Stimulated activated CD8-positive, alpha-beta memory T cell treated with anti-CD3 and anti-CD28 coated beads, Interleukin-4, amount 100 ng/mL, for 48 hours (primary cell): ENCODE measurements around the gene HSPA1B.
"Not testable (repeated sequence)": the region's sequence is repeated elsewhere in the genome, so short reads cannot be mapped to it uniquely, and the experiment has no call there.

Experiments
- DNase-seq: peaks from one replicate; pipeline ENCODE4 v3.0.0-alpha.2; 2020

Gene HSPA1B

DNA sequence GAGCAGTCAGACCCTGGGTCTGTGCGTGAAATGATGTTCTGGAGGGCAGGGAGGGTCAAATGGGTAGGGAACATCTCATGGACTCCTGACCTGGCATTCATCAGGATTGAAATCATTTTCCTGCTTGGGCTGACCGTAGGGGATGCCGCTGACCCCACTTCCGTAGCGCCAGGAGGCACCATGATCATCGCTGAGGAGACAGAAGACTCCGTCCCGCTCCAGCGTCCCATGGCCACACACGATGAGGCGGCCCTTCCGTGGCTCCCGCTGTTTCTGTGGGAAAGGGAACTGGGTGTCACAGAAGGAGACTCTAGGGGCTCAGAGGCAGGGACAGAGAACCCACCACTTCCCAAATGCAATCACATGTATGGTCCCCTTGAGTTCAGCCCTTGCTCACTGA lies 32.8 kb downstream of the HSPA1B start:
- no peak for DNase-seq

DNA sequence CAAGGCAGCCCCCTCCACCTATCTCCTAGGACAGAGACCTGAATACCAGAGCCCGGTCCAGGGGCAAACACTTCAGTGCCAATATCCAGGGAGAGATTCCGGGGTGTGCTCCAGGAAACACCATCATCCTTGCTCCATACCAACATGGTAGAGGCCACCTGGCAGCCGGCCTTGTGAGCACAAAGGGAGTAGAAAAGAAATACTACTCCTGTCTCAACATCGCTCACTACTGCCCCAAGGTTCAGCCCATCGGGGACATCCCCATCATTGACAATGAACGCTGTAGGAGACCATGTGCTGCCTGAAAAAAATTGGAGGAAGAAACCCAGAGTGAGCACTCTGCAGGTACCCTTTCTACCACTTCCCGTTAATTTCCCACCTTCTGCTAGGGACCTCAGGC lies 33.6 kb downstream of the HSPA1B start:
- no peak for DNase-seq

DNA sequence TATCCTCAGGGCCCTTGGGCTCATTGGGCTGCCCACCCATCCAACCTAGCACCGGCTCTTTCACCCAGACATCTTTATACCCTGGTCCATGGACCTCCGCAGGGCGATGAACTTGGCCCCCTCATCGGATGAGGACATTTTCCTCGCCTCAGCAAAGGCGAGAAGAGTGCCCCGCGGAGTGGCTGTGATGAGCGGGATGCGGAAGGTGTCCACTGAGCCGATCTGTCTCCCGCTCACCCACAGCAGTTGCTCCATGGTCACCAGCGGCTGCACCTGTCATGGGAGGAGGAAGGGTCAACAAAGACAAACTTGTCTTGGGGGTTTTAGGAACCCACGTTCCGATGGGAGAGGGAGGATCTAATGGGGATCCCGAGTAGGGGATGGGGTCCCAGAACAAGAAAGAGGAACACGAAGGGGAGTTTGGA lies 34.4 kb downstream of the HSPA1B start:
- no peak for DNase-seq

DNA sequence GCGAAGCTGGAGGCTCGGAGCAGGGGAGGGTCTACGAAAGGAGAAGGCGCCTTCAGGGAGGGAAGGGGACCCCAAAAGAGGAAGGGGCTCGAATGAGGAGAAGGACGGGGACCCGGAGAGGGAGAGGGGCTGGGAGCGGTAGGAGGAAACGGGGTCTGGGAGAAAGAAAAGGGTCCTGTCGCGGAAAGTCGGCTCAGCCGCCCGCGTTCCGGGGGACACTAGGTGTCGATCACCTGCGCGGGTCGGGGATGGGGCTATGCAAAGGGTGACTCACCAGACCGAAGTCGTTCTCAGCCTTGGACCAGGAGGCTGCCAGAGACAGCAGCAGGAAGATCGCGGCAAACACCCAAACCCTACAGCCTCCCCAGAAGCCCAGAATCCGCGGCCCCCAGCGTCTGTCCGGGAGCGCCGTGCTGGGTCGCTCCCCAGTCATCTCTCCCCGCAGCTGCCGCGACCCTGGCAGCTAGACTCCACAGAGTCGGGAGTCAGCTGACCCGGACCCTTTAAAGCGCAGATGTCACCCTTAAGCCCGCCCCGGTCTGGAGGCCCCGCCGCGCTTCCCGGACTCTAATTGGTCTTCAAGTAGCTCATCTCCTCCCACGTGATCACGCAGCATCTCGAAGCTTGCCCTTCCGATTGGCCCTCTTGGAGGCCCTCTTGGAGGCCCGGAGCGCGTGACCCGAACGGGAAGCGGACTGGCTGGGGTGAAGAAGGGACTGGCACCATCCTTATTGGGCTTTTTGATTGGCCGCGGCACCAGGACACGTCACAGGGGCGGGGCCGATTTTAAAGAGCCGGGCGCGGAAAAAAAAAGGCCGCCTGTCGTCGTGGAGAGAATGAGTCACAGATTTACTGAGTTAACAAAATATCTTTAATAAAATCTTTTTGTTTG lies 35.1 kb downstream of the HSPA1B start, which contains the start of gene NEU1:
TSS of gene NEU1 (minus strand) at position 478 of the 892 bp plus-strand sequence. CDS start at position 433, 45 bp downstream.
- peak; percentile 98 for DNase-seq

DNA sequence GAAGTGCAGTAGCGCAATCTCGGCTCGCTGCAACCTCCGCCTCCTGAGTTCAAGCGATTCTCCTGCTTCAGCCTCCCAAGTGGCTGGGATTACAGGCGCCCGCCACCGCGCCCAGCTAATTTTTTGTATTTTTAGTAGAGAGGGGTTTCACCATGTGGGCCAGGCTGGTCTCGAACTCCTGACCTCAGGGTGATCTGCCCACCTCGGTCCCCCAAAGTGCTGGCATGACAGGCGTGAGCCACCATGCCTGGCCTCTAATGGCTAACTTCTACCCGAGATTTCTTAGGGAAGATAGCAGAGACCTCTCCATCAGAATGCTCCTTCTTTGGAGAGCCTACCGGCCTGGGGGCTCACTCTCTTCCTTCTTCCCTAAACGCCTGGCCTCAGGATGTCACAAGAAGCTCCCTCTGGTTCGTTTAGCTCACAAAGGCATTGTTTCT lies 36.6 kb downstream of the HSPA1B start:
- DNase-seq = peak; percentile 39

DNA sequence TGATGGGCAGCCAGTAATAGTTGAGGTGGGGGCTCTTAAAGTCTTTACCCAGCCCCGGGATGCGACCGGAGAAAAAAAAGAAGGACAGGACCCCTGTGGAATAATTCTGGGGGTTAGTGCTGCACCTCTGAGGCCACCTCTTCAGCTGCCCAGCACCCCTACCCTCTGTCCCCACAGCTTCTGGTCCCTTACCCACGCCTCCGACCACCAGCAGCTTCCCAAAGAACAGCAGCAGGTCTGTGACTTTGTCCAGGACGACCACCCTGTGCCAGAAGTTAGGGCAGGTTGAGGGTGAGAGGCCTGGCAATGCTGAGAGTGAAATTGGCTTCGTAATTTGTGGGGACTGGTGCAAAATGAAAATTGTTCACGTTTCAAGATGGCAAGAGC lies 37.3 kb downstream of the HSPA1B start:
- DNase-seq = no peak

DNA sequence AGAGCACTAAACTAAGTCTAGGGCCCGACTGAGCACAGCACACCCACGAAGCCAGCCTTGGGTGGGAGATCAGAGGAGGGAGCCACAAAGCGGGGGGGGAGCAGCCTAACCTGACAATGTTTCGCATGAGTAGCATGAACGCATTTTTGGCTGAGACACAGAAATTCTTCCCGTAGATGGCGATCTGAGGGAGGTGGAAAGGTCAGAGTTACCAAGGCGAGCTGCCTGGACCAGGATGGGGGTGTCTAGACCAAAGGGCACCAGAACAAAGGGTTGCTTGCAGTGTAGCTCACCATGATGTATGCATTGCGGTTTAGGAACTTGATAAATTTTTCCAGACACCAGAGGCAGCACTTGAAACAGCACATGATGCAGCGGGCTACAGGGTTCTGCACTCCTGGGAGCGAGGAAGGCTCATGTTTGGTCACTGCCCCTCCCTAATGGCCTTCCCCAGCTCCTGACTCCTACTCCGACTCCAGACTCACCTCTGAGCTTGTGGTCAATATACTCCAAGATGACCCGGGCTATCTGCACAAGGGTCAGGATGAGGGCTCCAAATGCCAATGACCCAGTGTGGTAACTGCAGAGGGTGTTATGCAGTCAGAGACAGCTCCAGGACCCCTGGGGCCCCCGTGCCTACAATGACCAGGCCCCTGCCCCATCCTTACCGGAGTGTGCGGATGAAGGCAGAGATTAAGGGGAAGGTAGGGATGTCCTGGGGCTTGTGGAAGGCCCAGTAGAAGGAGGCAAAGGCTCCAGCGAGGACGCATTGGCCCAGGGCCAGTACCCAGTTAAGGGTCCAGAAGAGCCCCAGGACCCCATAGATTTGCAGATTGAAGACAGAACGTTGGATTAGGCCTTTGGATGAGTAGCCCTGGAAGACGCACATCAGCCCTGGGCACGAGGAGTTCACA lies 37.9 kb downstream of the HSPA1B start:
- DNase-seq = no peak

DNA sequence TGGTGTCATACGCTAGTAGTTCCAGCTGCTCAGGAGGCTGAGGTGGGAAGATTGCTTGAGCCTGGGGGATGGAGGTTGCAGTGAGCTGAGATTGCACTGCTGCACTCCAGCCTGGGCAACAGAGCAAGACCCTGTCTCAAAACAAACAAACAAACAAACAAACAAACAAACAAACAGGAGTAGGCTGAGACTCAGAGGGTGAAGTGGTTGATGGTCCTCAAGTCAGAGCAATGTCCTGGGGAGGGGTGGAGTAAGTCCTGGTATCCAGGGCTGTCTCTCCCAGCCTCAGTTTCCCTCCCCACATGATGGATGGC lies 41.1 kb downstream of the HSPA1B start:
- not testable (repeated sequence) for DNase-seq

DNA sequence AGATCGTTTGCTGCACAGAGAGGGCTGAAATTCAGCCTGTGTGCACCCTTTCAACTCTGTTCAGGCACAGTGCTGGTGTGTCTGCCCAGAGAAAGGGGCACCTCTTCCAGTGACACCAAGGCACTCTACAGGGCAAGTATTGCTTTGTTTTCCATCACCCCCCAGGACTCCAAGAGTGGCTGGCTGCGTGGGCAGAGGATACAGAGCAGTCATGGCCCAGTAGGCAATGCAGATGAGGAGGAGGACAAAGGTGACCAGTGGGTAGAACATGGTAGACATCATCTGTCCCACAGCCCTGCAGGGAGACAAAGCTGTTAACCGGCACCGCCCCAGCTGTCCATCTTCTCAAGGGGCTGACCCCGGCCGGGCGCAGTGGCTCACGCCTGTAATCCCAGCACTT lies 41.8 kb downstream of the HSPA1B start:
- no peak for DNase-seq

DNA sequence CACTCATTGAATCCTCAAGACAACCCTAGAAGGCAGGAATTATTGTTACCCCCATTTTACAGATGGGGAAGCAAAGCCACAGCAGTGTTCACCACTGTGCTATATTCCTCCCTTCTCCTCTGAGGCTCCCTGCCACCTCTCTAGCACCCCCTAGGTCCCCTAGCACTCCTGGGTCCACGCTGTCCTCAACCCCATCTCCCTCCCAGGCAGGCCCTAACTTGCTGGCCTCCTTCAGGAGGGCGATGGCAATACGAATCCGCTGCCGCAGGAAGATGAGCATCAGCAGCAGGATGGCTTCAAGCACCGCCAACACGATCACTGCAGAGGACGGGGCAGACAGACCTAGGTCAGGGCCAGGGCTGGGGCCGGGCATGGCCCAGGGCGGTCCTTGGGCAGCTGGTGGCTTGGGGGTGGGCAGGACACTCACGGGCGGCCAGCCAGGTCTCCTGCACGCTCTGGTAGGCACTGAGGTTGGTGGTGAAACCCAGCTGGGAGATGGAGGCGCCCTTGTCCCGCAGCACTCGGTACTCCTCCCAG lies 42.9 kb downstream of the HSPA1B start:
- no peak for DNase-seq

DNA sequence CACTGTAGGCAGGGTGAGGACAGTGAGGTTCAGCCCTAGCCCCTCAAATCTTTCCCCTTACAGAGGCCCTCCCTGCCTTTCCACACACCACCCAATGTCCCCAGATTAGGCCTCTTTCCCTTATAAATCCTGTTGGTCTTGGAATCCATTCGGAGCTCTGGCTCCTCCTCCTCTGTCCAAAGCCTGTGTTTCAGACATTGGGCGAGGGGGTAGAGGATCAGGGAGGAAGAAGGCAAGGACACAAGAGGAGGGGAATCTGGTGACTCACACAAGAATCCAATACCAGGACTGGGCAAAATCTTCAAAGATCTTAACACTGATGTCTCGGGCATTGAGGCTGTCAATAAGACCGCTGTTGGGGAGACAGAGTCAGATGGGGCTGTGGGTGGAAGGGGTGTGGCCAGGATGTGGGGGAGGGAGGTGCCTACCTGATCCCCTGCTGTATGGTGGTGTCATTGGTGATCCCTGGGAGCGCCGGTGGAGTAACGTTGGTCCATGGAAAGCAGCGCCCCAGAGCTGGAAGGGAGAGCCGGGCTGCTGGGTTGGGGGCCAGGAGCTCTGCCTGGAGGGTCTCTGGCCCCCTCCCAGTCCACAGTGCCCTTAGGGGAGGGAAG lies 43.6 kb downstream of the HSPA1B start:
- DNase-seq = no peak

DNA sequence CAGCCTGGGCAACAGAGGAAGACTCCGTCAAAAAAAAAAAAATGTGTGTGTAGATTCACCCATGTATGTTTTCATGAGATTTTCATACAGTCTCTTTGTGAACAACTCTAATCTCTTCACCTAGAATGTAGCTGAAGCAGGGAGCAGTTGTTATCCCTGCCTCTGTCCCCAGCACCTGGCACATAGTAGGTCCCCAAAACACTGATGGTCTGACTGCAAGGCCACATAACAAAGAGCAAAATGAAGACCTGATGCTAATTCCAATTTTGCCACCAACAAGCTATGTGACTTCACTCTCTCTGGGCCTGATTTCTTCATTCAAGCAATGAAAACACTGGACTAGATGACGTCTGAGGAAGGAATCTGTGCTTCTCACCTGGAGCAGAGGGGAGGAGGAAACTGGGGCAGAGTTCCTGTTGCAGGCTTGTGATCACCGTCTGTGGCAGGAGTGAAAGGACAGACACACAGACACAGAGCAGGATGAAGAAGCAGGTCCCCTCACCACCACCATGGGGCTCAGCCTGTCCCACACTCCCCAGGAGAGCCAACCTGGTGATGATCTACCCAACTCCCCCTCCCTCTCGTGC lies 46.6 kb downstream of the HSPA1B start:
- no peak for DNase-seq

DNA sequence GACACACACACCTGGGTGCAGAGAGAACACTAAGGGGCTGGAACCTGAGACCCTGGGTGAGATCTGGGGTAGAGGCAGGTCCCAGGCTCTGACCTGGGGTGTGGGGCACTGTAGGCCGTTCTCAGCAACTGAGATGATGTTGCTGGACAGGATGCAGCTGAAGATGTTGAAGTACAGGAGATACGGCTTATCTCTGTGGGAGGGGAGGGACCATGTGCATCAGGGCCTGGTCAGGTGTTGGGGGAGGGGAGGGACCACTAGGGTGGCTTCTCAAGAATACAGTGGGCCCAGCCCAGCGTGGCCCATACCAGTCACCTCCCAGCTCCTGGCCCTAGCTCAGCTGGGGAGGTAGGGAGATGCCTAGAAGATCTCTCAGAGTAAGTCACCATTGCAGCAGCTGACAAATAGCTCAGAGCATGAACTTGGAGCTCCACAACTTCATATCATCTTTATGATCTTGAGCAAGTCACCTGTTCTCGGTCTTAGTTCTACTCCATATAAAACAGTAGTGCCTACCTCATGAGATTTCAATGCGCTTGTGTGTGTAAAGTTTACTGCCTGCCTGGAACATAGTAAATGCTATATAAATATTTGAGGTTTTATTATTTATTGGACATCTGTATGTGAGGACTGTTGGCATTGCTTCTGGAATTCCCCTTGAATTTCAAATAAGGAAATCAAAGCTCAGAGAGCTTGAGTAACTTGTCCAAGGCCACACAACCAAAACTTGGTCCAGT lies 47.5 kb downstream of the HSPA1B start:
- DNase-seq = no peak

DNA sequence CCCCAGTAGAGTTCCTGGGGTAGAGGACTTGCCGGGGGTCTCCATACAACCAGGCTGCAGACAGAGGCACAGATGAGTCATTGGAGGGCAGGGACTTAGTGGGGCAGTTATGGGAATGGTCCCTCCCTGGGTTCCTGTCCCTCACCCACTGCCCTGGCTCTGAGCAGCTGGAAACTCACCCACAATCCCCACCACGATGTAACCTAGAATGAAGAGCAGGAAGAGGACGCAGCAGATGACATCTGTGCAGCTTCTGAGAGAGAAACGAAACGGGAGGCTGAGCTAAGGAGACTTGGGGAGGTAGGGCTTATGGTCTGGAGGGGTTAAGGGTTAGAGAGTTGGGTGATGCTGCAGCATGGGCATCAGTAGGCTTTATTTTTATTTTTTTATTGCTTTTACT lies 48.3 kb downstream of the HSPA1B start:
- DNase-seq = no peak

DNA sequence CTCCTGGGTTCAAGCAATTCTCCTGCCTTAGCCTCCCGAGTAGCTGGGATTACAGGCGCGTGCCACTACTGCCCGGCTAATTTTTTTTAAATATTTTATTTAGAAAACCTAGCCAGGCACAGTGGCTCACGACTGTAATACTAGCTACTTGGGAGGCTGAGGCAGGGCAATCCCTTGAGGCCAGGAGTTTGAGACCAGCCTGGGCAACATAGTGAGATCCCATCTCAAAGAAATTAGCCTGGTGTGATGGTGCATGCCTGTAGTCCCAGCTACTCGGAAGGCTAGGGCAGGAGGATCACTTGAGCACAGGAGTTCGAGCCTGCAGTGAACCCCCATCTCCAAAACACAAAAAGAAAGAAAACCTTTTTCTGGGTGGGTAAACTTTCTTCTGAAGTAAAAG lies 48.8 kb downstream of the HSPA1B start:
- no peak for DNase-seq

DNA sequence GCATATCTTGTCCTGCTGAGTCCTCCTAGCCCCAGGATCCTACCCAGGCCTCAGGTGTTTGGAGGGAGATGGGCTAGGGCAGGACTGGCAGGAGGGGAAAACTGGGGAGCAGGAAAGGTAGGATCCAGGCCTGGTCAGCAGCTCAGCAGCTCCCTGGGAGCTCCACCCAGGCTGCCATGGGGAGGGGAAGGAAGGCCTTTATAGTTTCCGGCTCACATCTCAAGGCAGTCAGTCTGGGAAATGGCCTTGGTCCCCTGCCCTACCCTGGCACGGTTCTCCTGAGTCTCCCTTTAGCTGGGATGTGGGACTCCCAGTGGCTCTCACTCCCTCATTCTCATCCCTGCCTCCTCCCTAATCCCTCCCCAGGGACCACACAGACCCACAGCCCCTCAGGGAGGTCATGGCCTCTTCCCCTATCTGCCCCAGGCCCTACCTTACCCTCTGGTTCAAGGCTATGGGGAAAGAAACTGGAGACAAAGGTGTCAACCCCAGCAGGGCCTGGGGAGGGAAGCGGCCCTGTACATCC lies 49.6 kb downstream of the HSPA1B start:
- no peak for DNase-seq

DNA sequence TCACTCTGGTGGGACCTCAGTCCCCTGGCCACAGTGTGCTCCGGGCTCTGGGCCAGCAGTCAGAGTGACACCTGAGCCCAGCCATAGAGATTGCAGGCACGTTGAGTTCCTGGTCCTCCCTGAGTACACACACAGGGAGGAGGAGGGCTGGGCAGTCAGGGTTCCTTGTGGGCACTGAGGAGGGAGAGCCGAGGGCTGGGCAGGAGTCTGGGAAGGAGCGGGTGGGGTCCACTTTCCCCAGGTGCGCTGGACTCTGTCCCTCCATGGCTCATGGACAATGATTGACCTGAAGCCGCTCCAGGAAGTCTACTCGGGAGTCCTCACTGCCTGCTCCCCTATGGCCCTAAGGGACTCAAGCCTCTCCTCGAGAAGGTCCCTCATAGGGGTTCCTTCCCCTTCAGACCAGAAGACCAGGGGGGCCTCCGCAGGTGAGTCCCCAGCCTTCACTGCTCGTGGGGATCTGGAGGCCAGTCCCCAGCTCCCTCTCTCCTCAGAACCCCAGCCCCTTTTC lies 50.2 kb downstream of the HSPA1B start:
- DNase-seq = no peak

DNA sequence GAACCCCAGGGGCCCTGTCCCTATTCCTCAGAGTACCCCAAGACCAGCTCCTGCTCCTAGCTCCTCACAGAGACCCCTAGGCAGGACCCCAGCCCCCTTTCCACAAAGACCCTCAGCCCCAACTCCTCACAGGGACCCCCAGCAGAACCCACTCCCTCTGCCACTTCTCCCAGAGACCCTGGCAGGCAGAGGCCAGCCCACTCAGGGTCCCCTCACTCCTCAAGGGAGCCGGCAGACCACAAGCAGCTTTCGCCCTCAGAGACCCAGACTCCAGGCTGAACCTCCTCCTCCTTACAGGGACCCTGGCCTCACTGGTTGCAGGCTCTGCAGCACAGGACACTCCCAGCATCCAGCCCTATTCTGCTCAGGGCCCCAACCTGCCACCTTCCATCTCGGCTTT lies 50.7 kb downstream of the HSPA1B start:
- DNase-seq = no peak

DNA sequence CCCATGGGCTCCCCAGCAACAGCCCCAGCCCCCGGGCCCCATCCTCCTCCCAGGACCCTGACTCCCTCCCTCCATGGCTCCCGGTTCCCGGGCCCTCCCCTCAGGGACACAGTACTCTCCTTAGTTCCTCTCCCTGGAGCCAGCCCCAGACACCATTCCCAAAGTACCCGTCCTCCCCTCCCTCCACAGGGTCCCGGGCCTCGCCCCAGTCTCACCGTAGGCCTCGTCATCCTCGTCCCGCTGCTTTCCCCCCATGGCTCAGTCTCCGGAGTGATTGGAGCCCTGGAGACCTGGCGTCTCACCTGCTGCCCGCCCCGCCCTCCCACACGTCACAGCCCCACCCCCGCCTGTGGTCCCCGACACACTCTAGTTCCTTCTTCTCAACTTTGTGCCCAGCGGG lies 51.2 kb downstream of the HSPA1B start, which contains the start of gene SLC44A4:
TSS of gene SLC44A4 (minus strand) at position 272 of the 400 bp plus-strand sequence. CDS start at position 255, 17 bp downstream.
- no peak for DNase-seq

DNA sequence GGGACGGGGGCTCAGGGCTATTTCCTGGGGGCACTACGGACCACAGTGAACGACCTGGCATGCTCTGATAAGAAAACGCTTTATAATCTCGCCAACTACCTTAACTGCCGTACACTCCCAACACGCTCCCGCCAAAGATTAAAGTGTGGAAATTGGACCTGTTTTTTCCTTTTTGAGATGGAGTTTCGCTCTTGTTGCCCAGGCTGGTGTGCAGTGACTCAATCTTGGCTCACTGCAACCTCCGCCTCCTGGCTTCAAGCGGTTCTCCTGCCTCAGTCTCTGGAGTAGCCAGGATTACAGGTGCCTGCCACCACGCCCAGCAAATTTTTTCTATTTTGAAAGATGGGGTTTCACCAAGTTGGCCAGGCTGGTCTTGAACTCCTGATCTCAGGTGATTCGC lies 51.6 kb downstream of the HSPA1B start:
- DNase-seq = no peak
